Esophagus muscularis mucosa (tissue), 4 donors: ENCODE measurements around the gene DACH1. TPM values are rescaled to one million over a fixed set of nuclear protein-coding genes. Genes with fewer than 3 reads are reported as not detected.

Experiments used
- DNase-seq: peaks from one replicate; pipeline ENCODE4 v3.0.0-alpha.2; 2017; ENCODE audit errors: extremely low spot score
- H3K27ac ChIP-seq, 4 donors: fragments of 200-600 bp; sonication (generic); replicated peaks in 1 of 4; 1 replicate in 3 of 4; 2 replicates in 1 of 4; pipeline ENCODE4 v1.5.1; 2016 to 2019; ENCODE audit warnings: mild to moderate bottlenecking in 1 of 4
- H3K27me3 ChIP-seq, 4 donors: fragments of 200-600 bp; sonication (generic); one replicate each; pipeline versions ENCODE4 v1.5.1 to v1.6.0; 2016 to 2019
- H3K36me3 ChIP-seq, 4 donors: fragments of 200-600 bp; sonication (generic); one replicate each; pipeline ENCODE4 v1.5.1; 2016 to 2019
- H3K4me1 ChIP-seq, 4 donors: fragments of 200-600 bp; sonication (generic); one replicate each; pipeline ENCODE4 v1.5.1; 2016 to 2019
- H3K4me3 ChIP-seq, 4 donors: fragments of 200-600 bp; sonication (generic); 1 replicate in 2 of 4; 2 replicates in 2 of 4; pipeline ENCODE4 v1.5.1; 2016 to 2019; ENCODE audit warnings: mild to moderate bottlenecking in 4 of 4, moderate library complexity in 1 of 4
- H3K9me3 ChIP-seq, 4 donors: fragments of 200-600 bp; sonication (generic); 1 replicate in 3 of 4; 2 replicates in 1 of 4; pipeline ENCODE4 v1.5.1; 2016 to 2019
- EP300 ChIP-seq: sonication (generic); formaldehyde crosslinking; IDR thresholded peaks from one replicate; pipeline ENCODE4 v1.6.1; 2017; ENCODE audit warnings: antibody characterized with exemption
- POLR2A ChIP-seq: fragments of 450-650 bp; IDR thresholded peaks from one replicate; pipeline ENCODE4 v1.6.1; 2017; ENCODE audit warnings: antibody characterized with exemption, moderate library complexity, mild to moderate bottlenecking, low read depth
- POLR2AphosphoS5 ChIP-seq, 2 donors: sonication (generic); formaldehyde crosslinking; IDR thresholded peaks; one replicate each; pipeline ENCODE4 v1.6.1; 2017; ENCODE audit warnings: antibody characterized with exemption in 2 of 2
- WGBS: methylation state at CpG from one replicate; pipeline ENCODE4 v1.1.5; 2018; 5-methylcytosine and 5-hydroxymethylcytosine counted together
- intact Hi-C: fragments of 100-400 bp; cut with DNase I; formaldehyde crosslinking; loops from one replicate; pipeline ENCODE4 v1.15.1; 2023
- total RNA-seq, 4 donors: library from RNA; depleted of rRNA; stranded (reverse); fragments of >200 nt; gene quantifications; one replicate each; pipeline versions ENCODE4 v1.1.0 to v1.2.1, GENCODE V29; 2016
- TF ChIP-seq, protein P1 (sequence below), 3 experiments: fragments of 200-600 bp in 2 of 3; fragments of 450-650 bp in 1 of 3; sonication (generic) in 2 of 3; IDR thresholded peaks; one replicate each; pipeline ENCODE4 v1.5.1; 2017 to 2019; ENCODE audit warnings: antibody characterized with exemption in 3 of 3, mild to moderate bottlenecking in 2 of 3, moderate library complexity in 1 of 3

The DACH1 gene
- total RNA-seq, 4 donors from 2014 or later: 1.2 to 2.0 (median 1.5) TPM

DNA sequence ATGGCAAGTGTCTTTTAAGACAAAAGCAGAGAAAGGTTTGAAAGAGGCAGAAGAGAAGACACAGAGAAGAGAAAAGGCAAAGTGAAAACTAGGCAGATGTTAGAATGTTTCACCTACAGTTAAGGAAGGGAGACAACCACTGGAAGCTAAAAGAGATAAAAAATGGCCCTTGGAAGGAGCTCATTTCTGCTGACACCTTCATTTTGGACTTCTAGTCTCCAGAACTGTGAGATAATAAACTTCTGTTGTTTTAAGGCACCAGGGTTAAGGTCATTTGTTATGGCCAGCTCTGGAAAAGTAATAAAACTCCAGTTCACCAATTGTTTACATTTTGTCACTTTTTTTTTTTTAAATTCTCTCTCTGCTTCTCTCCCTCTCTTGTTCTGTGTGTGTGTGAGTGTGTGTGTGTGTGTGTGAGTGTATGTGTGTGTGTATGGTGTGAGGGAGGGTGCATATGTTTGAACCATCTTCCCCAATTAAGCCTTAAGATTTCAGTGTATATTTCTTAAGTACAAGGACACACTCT, 374.6 kb downstream of the DACH1 start:
- H3K4me1 ChIP-seq: no peaks in the 10 kb centered on the region
- H3K4me3 ChIP-seq: no peak overlapping the region
- no peak for DNase-seq
- H3K27ac ChIP-seq: no peak overlapping the region
- TF ChIP-seq POLR2AphosphoS5 (IDR thresholded peaks at IDR 0.05) (no peak), EP300 (no peak), POLR2A (no peak)
- TF ChIP-seq, protein P1, sequence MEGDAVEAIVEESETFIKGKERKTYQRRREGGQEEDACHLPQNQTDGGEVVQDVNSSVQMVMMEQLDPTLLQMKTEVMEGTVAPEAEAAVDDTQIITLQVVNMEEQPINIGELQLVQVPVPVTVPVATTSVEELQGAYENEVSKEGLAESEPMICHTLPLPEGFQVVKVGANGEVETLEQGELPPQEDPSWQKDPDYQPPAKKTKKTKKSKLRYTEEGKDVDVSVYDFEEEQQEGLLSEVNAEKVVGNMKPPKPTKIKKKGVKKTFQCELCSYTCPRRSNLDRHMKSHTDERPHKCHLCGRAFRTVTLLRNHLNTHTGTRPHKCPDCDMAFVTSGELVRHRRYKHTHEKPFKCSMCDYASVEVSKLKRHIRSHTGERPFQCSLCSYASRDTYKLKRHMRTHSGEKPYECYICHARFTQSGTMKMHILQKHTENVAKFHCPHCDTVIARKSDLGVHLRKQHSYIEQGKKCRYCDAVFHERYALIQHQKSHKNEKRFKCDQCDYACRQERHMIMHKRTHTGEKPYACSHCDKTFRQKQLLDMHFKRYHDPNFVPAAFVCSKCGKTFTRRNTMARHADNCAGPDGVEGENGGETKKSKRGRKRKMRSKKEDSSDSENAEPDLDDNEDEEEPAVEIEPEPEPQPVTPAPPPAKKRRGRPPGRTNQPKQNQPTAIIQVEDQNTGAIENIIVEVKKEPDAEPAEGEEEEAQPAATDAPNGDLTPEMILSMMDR (IDR thresholded peaks at IDR 0.05): no peak
- H3K9me3 ChIP-seq: no peaks in the 10 kb centered on the region
- intact Hi-C loops: no loop called here
- H3K27me3 ChIP-seq: no peaks in the 10 kb centered on the region
- no peaks in the 10 kb centered on the region for H3K36me3 ChIP-seq

DNA sequence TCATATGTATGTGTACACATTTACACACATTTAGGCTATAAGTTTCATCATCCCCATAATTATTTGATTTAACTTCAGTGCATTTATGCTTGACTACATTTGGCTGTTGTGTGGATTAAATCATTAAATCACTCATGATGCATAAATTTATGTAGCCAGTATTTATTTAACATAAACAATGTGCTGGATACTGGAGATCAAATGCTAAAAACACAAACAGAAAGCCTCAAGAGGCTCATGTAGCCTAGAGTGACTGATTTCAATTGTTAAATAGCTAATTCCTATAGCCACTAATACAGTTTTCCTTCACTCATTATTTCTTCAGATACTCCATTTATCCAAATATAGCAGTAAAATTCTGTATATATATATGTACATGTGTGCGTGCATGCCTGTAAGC, 376.0 kb downstream of the DACH1 start:
- H3K36me3 ChIP-seq: no peaks in the 10 kb centered on the region
- 91% methylated on average over 1 of the region's 1 CpG for WGBS
- intact Hi-C loops: no loop called here

DNA sequence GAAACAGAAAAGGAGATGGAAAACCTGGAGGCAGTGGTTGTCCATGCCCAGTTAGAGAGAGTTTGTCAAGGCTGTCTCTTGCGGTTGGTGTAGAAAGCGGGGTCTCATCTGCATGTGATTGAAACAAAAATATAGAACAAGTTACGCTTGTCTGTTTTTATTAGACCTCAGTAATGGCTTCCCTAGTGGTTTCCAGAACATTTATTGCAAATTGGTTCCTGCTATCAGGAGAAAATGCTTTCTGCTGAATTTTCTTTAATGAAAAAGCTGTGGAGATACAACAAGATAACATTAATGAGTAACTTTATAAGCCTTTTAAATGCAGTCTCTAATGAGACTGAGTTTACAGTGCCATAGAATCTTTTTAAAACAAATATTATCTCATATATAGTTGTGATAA, 378.0 kb downstream of the DACH1 start:
- Histone ChIP-seq H3K27ac (no peak overlapping the region), H3K4me1 (no peaks in the 10 kb centered on the region), H3K36me3 (no peaks in the 10 kb centered on the region), H3K9me3 (no peaks in the 10 kb centered on the region), H3K27me3 (no peaks in the 10 kb centered on the region), H3K4me3 (no peak overlapping the region)
- no peak for DNase-seq
- intact Hi-C loops: no loop called here
- 96% methylated on average over 3 of the region's 3 CpGs for WGBS
- TF ChIP-seq POLR2A: no peak
- TF ChIP-seq POLR2AphosphoS5 (IDR thresholded peaks at IDR 0.05): no peak
- TF ChIP-seq, protein P1 (IDR thresholded peaks at IDR 0.05): no peak
- no peak for TF ChIP-seq EP300

More for the DNA sequence above, 376.0 kb downstream of the DACH1 start:
- no peaks in the 10 kb centered on the region for H3K9me3 ChIP-seq
- H3K4me1 ChIP-seq: no peaks in the 10 kb centered on the region
- H3K4me3 ChIP-seq: no peak overlapping the region
- H3K27ac ChIP-seq: no peak overlapping the region
- no peaks in the 10 kb centered on the region for H3K27me3 ChIP-seq
- TF ChIP-seq, protein P1 (IDR thresholded peaks at IDR 0.05): no peak
- DNase-seq: no peak

DNA sequence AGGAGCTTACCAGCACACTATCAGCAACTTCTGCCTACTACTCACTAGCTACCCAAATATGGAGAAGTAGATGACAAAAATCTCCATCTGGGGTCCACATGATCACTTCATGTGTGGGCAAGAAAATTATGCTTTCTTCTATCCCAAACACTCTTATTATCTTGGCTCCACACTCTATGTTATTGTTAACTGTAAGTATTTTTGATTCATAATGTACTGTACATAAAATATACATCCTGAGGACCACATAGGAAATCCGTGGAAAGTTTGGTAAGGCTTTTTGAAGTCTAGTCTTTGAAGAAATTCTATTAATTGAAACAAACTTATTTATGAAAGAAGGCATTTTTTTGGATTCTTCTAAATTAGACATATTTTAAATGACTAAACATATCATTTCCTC, 378.8 kb downstream of the DACH1 start:
- H3K27me3 ChIP-seq: no peaks in the 10 kb centered on the region
- H3K36me3 ChIP-seq: no peaks in the 10 kb centered on the region
- no peaks in the 10 kb centered on the region for H3K4me1 ChIP-seq
- intact Hi-C loops: no loop called here
- TF ChIP-seq, protein P1 (IDR thresholded peaks at IDR 0.05): no peak
- no peak for TF ChIP-seq POLR2AphosphoS5 (IDR thresholded peaks at IDR 0.05)
- TF ChIP-seq EP300: no peak
- no peak for TF ChIP-seq POLR2A
- DNase-seq: no peak
- H3K9me3 ChIP-seq: no peaks in the 10 kb centered on the region
- H3K4me3 ChIP-seq: no peak overlapping the region
- 52% methylated on average over 1 of the region's 1 CpG for WGBS
- no peak overlapping the region for H3K27ac ChIP-seq

DNA sequence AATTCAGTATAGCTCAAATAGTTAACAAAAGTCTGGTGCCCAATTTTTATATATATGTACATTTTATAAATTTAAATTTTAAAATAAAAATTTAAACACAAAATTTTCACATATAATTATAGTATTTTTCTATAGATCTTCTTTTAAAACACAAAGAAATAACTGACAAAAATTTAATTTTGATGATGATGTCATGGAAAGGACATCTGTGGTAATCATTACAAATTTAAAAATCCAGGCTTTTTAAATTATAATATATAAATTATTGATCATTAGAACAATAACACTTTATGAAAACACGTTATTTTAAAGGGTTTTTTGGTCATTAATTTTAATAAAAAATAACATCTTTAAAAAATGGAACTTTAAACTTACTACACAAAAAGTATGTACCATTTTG, 381.1 kb downstream of the DACH1 start:
- H3K4me1 ChIP-seq: no peaks in the 10 kb centered on the region
- no peak overlapping the region for H3K4me3 ChIP-seq
- no peak overlapping the region for H3K27ac ChIP-seq
- no peak for DNase-seq
- no peaks in the 10 kb centered on the region for H3K27me3 ChIP-seq
- WGBS: 85% methylated on average over 1 of the region's 1 CpG
- H3K9me3 ChIP-seq: no peaks in the 10 kb centered on the region
- no peaks in the 10 kb centered on the region for H3K36me3 ChIP-seq
- TF ChIP-seq POLR2A: no peak
- TF ChIP-seq, protein P1 (IDR thresholded peaks at IDR 0.05): no peak
- TF ChIP-seq POLR2AphosphoS5 (IDR thresholded peaks at IDR 0.05): no peak
- no peak for TF ChIP-seq EP300
- intact Hi-C loops: no loop called here
